Right atrium auricular region (tissue), 2 donors: ENCODE data around the gene ABCA12. TPM values are rescaled to one million over a fixed set of nuclear protein-coding genes. Genes with fewer than 3 reads are reported as not detected.

Experiments
- DNase-seq: peaks from one replicate; pipeline ENCODE4 v3.0.0-alpha.2; 2019; ENCODE audit warnings: low spot score
- H3K27ac ChIP-seq, 2 donors: fragments of 200-600 bp; sonication (generic); 1 replicate in 1 of 2; 2 replicates in 1 of 2; pipeline ENCODE4 v1.5.1; 2016 to 2019
- H3K27me3 ChIP-seq, 2 donors: fragments of 200-600 bp; sonication (generic); one replicate each; pipeline versions ENCODE4 v1.5.1 to v1.6.0; 2017 to 2019
- H3K36me3 ChIP-seq: fragments of 200-600 bp; sonication (generic); one replicate; pipeline ENCODE4 v1.5.1; 2016
- H3K4me1 ChIP-seq, 2 donors: fragments of 200-600 bp; sonication (generic); one replicate each; pipeline versions ENCODE4 v1.5.1 to v1.6.0; 2017 to 2019
- H3K4me3 ChIP-seq, 2 donors: fragments of 200-600 bp; sonication (generic); 1 replicate in 1 of 2; 2 replicates in 1 of 2; pipeline ENCODE4 v1.5.1; 2017 to 2019; ENCODE audit warnings: mild to moderate bottlenecking in 1 of 2, moderate library complexity in 1 of 2
- H3K9me3 ChIP-seq, 2 donors: fragments of 200-600 bp; sonication (generic); one replicate each; pipeline ENCODE4 v1.5.1; 2019
- CTCF ChIP-seq, 2 donors: fragments of 200-600 bp; sonication (generic); IDR thresholded peaks; one replicate each; pipeline ENCODE4 v1.5.1; 2019; ENCODE audit warnings: antibody characterized with exemption in 2 of 2
- total RNA-seq, 2 donors: library from RNA; depleted of rRNA; stranded (reverse); fragments of >200 nt; gene quantifications; one replicate each; pipeline ENCODE4 v1.1.0, GENCODE V29; 2016

The ABCA12 gene
- total RNA-seq, 2 donors from 2014 or later = 0.04 TPM; not detected in 1

GRCh38 chr2:215003001-215003400 lies 135.4 kb downstream of the ABCA12 start:
- H3K9me3 ChIP-seq = no peaks in the 10 kb centered on the region
- H3K4me1 ChIP-seq = no peaks in the 10 kb centered on the region
- H3K27me3 ChIP-seq = no peaks in the 10 kb centered on the region
- DNase-seq = no peak
- H3K4me3 ChIP-seq = no peak overlapping the region
- H3K36me3 ChIP-seq = no peaks in the 10 kb centered on the region
- no peak for TF ChIP-seq CTCF (IDR thresholded peaks at IDR 0.05)
- no peak overlapping the region for H3K27ac ChIP-seq

DNA sequence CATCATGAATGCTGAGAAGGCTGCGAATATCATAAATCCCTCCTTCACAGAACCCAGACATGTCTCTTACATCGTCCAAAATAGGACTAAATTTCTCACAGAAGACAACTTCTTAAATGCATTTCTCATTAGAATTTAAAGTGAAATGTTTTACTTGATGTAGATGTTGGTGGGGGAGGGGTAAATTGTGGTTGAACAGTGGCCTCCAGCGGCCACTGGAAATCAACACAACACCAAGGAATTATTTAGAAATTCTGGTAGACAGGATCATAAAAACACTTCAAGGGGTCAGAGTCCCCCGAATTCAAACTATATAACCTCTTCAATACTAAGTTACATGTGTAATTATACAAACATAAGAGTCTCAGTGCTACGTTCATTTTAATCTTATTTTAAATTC lies 135.9 kb downstream of the ABCA12 start:
- H3K36me3 ChIP-seq = no peaks in the 10 kb centered on the region
- TF ChIP-seq CTCF (IDR thresholded peaks at IDR 0.05) = peak; percentile 32 to 62
- DNase-seq = no peak
- no peaks in the 10 kb centered on the region for H3K4me1 ChIP-seq
- H3K27me3 ChIP-seq = no peaks in the 10 kb centered on the region
- no peak overlapping the region for H3K4me3 ChIP-seq
- no peaks in the 10 kb centered on the region for H3K9me3 ChIP-seq
- H3K27ac ChIP-seq = no peak overlapping the region

- Histone ChIP-seq H3K9me3 (no peaks in the 10 kb centered on the region), H3K27ac (no peak overlapping the region), H3K4me3 (no peak overlapping the region), H3K4me1 (no peaks in the 10 kb centered on the region), H3K27me3 (no peaks in the 10 kb centered on the region), H3K36me3 (no peaks in the 10 kb centered on the region)
- TF ChIP-seq CTCF (IDR thresholded peaks at IDR 0.05) = no peak
- no peak for DNase-seq
Measured at GRCh38 chr2:215000721-215001120, 137.7 kb downstream of the ABCA12 start.

DNA sequence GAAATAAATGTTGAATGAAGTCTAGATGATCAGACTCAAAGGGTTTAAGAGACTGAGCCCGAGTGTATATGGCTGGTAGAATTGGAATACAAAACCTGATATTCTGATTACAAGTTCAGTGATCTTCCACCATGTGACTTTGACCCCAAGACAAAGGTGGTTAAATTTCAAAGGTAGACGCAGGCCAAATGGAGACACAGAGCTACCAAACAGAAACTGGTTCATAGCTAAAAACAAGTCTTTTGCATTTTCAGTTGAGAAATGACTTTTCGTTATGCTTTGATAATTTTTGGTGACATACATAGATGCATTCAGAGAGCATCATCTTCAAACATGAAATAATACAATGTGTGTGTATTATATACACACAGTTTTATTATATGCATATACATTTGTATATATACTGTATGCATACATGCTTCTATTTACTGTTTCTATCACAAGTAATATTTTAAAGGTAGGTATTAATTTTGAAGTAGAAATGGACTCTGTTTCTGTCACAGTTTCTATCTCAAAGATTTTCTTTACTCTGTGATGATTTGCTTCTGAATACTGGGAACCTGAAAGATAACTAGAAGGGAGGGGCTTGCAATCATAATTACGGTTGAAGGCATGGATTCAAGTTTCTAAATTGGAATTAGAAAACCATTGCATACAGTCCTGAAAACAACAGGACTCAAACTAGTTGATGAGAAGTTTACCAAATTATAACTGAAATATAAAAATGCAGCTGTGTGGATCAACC lies 142.3 kb downstream of the ABCA12 start:
- no peak for DNase-seq
- no peak overlapping the region for H3K4me3 ChIP-seq
- no peaks in the 10 kb centered on the region for H3K9me3 ChIP-seq
- no peaks in the 10 kb centered on the region for H3K27me3 ChIP-seq
- no peak for TF ChIP-seq CTCF (IDR thresholded peaks at IDR 0.05)
- no peaks in the 10 kb centered on the region for H3K36me3 ChIP-seq
- H3K27ac ChIP-seq = no peak overlapping the region
- H3K4me1 ChIP-seq = no peaks in the 10 kb centered on the region

DNA sequence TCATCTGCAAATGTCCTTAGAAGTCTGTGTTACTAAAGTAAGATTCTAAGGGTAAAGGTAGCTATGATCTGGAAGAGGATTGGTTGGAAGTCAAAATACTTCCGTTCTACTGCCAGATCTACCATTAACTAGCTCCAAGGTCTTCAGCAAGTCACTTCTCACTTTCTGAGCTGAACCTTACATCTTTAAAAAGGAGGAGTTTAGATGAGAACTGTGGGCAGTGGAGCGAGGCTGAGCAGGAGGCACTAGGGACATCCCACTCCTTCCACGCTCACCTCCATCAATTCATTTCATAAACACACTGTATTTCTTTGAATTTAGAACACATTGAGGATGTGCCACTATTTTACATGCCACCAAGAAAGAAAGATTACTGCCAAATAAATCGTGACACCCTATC lies 143.0 kb downstream of the ABCA12 start:
- Histone ChIP-seq H3K4me1 (no peaks in the 10 kb centered on the region), H3K27me3 (no peaks in the 10 kb centered on the region), H3K27ac (no peak overlapping the region), H3K4me3 (no peak overlapping the region), H3K9me3 (no peaks in the 10 kb centered on the region), H3K36me3 (no peaks in the 10 kb centered on the region)
- DNase-seq = no peak
- no peak for TF ChIP-seq CTCF (IDR thresholded peaks at IDR 0.05)

DNA sequence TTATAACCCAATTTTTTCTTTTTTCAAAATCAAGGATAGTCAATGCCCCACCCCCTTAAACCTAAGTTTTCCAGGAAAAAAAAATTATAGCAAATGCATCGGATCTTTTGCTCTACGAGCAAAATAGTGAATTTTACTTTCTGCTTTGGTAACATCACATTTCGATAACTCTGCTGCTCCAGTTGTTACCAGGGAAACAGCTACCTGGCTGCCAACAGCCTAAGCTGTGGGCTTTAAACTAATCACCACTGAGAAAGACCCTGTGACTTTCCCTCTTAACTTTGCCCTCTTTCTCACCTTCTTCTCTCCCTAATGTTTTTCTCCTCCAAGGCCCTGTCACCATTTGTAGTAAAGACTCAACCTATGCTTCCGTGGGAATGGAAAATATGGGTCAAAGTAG lies 145.5 kb downstream of the ABCA12 start:
- Histone ChIP-seq H3K9me3 (no peaks in the 10 kb centered on the region), H3K4me3 (no peak overlapping the region), H3K27ac (no peak overlapping the region), H3K27me3 (no peaks in the 10 kb centered on the region), H3K4me1 (no peaks in the 10 kb centered on the region), H3K36me3 (no peaks in the 10 kb centered on the region)
- TF ChIP-seq CTCF (IDR thresholded peaks at IDR 0.05) = no peak
- DNase-seq = no peak
